RWPE1 (cell line): ENCODE results near the gene MBD3L3.
"Not testable (repeated sequence)": the region's sequence is repeated elsewhere in the genome, so short reads cannot be mapped to it uniquely, and the experiment has no call there.

Experiments
- CTCF ChIA-PET: fragments of 350-600 bp; sonication (Branson Sonifier 250); formaldehyde crosslinking; extraction: SDS; loops from one replicate; lab custom pipeline; 2021; lab: Yijun Ruan, JAX
- POLR2A ChIA-PET: fragments of 400-600 bp; formaldehyde crosslinking; extraction: SDS; loops from one replicate; lab custom pipeline; 2020; ENCODE audit warnings: antibody characterized with exemption; ENCODE audit not compliant: low non-redundant PET; lab: Yijun Ruan, JAX
- DNase-seq: peaks from one replicate; pipeline ENCODE4 v3.0.0; 2012; ENCODE audit warnings: low spot score
- H3K27ac ChIP-seq: fragments of 450-650 bp; 2 replicates; pipeline ENCODE4 v1.5.1; 2017
- CTCF ChIP-seq: fragments of 450-650 bp; conservative IDR thresholded peaks from 2 replicates; pipeline ENCODE4 v1.5.1; 2017; ENCODE audit warnings: low read depth, mild to moderate bottlenecking

Gene MBD3L3

GRCh38 chr19:7072541-7072940 lies 14.1 kb upstream of the MBD3L3 start:
- POLR2A ChIA-PET: no interaction called here

GRCh38 chr19:7069904-7070226 lies 11.4 kb upstream of the MBD3L3 start:
- H3K27ac ChIP-seq: peak overlapping the region; percentile 87
- TF ChIP-seq CTCF: no peak
- ChIA-PET POLR2A (interaction anchor here (0.8 kb wide), 1 partner anchor 29 kb away, joined by 3 read pairs; no protein-coding TSS in a partner anchor), CTCF (interaction anchor here (0.6 kb wide), 1 partner anchor 651 kb away, joined by 4 read pairs; no protein-coding TSS in a partner anchor)
- DNase-seq: no peak

More at GRCh38 chr19:7072541-7072940, 14.1 kb upstream of the MBD3L3 start:
- CTCF ChIA-PET: no interaction called here
- no peak overlapping the region for H3K27ac ChIP-seq
- DNase-seq: no peak
- TF ChIP-seq CTCF: no peak

- ChIA-PET POLR2A (interaction anchor here (0.6 to 0.8 kb wide), 4 partner anchors 30 to 1027 kb away, joined by 3 to 5 read pairs (median 4); no protein-coding TSS in a partner anchor), CTCF (interaction anchor here (0.6 to 0.7 kb wide), 2 partner anchors 156 to 652 kb away, joined by 4 read pairs; no protein-coding TSS in a partner anchor)
- TF ChIP-seq CTCF: no peak
These were observed 10.8 kb upstream of the MBD3L3 start, which contains the start of gene ZNF557 for GRCh38 chr19:7069042-7069903. ZNF557 (plus strand) TSS chr19:7069703; CDS start chr19:7075075, 5,372 bp downstream.

GRCh38 chr19:7068599-7068998 lies 10.1 kb upstream of the MBD3L3 start:
- ChIA-PET CTCF (no interaction called here), POLR2A (interaction anchor here (0.6 kb wide), 2 partner anchors 126 to 405 kb away, joined by 3 to 5 read pairs; no protein-coding TSS in a partner anchor)

More at GRCh38 chr19:7069042-7069903, 10.8 kb upstream of the MBD3L3 start, which contains the start of gene ZNF557:
- peak within 1 kb of the TSS; percentile 87 for H3K27ac ChIP-seq
- DNase-seq: peak; percentile 96

GRCh38 chr19:7067716-7068115 lies 9.2 kb upstream of the MBD3L3 start:
- CTCF ChIA-PET: no interaction called here
- TF ChIP-seq CTCF: no peak
- DNase-seq: no peak
- POLR2A ChIA-PET: no interaction called here
- H3K27ac ChIP-seq: no peak overlapping the region

More at GRCh38 chr19:7068599-7068998, 10.1 kb upstream of the MBD3L3 start:
- TF ChIP-seq CTCF: no peak
- no peak for DNase-seq
- peak overlapping the region; percentile 87 for H3K27ac ChIP-seq

GRCh38 chr19:7067122-7067521 lies 8.6 kb upstream of the MBD3L3 start:
- POLR2A ChIA-PET, H3K27ac ChIP-seq, DNase-seq: not testable (repeated sequence)
- CTCF ChIA-PET: interaction anchor here (0.6 kb wide), 1 partner anchor 621 kb away, joined by 5 read pairs; no protein-coding TSS in a partner anchor
- TF ChIP-seq CTCF: 0 out of 2 replicates have a peak, but pooled peaks have one; percentile 9
